Stomach (tissue), 9 donors: ENCODE measurements around the gene ABCA13. TPM values are rescaled to one million over a fixed set of nuclear protein-coding genes. Genes with fewer than 3 reads are reported as not detected.

Experiments
- DNase-seq, 2 donors: peaks; one replicate each; pipeline versions ENCODE4 v3.0.0 to v3.0.0-alpha.2; 2013 to 2019
- H3K27ac ChIP-seq, 5 donors: fragments of 200-600 bp in 4 of 5; sonication (generic) in 4 of 5; one replicate each; pipeline ENCODE4 v1.5.1; 2013 to 2019; ENCODE audit warnings: mild to moderate bottlenecking in 1 of 5, moderate library complexity in 1 of 5
- H3K27me3 ChIP-seq, 3 donors: fragments of 200-600 bp; sonication (generic); one replicate each; pipeline ENCODE4 v1.5.1; 2017 to 2019; ENCODE audit warnings: mixed run types in 1 of 3
- H3K36me3 ChIP-seq, 4 donors: fragments of 200-600 bp; sonication (generic); 1 replicate in 3 of 4; 2 replicates in 1 of 4; pipeline ENCODE4 v1.5.1; 2016 to 2019
- H3K4me1 ChIP-seq, 4 donors: fragments of 200-600 bp; sonication (generic); one replicate each; pipeline ENCODE4 v1.5.1; 2016 to 2019
- H3K4me3 ChIP-seq, 4 donors: fragments of 200-600 bp; sonication (generic) in 3 of 4; one replicate each; pipeline ENCODE4 v1.5.1; 2016 to 2019; ENCODE audit warnings: mild to moderate bottlenecking in 1 of 4
- H3K9me3 ChIP-seq, 4 donors: fragments of 200-600 bp; sonication (generic); one replicate each; pipeline ENCODE4 v1.5.1; 2016 to 2019
- CTCF ChIP-seq, 7 experiments: fragments of 450-650 bp in 4 of 7; fragments of 200-600 bp in 3 of 7; sonication (generic) in 3 of 7; IDR thresholded peaks; one replicate each; pipeline ENCODE4 v1.5.1; 2016 to 2019; ENCODE audit warnings: antibody characterized with exemption in 7 of 7, control low read depth in 2 of 7, mild to moderate bottlenecking in 1 of 7
- EP300 ChIP-seq: sonication (generic); formaldehyde crosslinking; IDR thresholded peaks from one replicate; pipeline ENCODE4 v1.6.1; 2017; ENCODE audit warnings: antibody characterized with exemption
- POLR2A ChIP-seq, 4 donors: fragments of 450-650 bp; IDR thresholded peaks; one replicate each; pipeline ENCODE4 v1.6.1; 2016; ENCODE audit warnings: antibody characterized with exemption in 4 of 4, control low read depth in 2 of 4, mild to moderate bottlenecking in 1 of 4, moderate library complexity in 1 of 4
- POLR2AphosphoS5 ChIP-seq, 3 donors: sonication (generic); formaldehyde crosslinking; IDR thresholded peaks; one replicate each; pipeline ENCODE4 v1.6.1; 2016; ENCODE audit warnings: antibody characterized with exemption in 3 of 3
- WGBS, 5 donors: extraction: QIAGEN DNeasy Blood & Tissue Kit in 3 of 5; methylation state at CpG; one replicate each; pipeline versions ENCODE4 v1.1.5 to v1.1.7; 2013 to 2018; 5-methylcytosine and 5-hydroxymethylcytosine counted together
- intact Hi-C: fragments of 100-400 bp; cut with DNase I; formaldehyde crosslinking; loops from one replicate; pipeline ENCODE4 v1.15.1; 2023; ENCODE audit warnings: low total_unique reads
- polyA plus RNA-seq, 3 donors: library from polyadenylated mRNA; stranded (reverse); fragments of 200-250 nt; gene quantifications; one replicate each; pipeline ENCODE4 v1.2.3, GENCODE V29; 2013
- total RNA-seq, 5 donors: library from RNA; depleted of rRNA; stranded (reverse); fragments of >200 nt; gene quantifications; one replicate each; pipeline versions ENCODE4 v1.1.0 to v1.2.3, GENCODE V29; 2014 to 2016
- donor health status: healthy with polysubstance abuse.
- donor health status: Bipolar disorder and iron deficiency.
- donor health status: healthy.

The ABCA13 gene
- total and polyA plus RNA-seq, 8 donors, result under 0.01 to 0.92 (median 0.50) TPM; not detected in 5

GRCh38 chr7:48671656-48672055 is 500.4 kb downstream of the ABCA13 start:
- Histone ChIP-seq H3K27ac (no peak overlapping the region), H3K27me3 (no peaks in the 10 kb centered on the region), H3K4me1 (no peaks in the 10 kb centered on the region), H3K4me3 (no peak overlapping the region), H3K9me3 (peaks cover 0 to 21% (median 15%) of the 10 kb centered on the region in 4 donors), H3K36me3 (no peaks in the 10 kb centered on the region)
- TF ChIP-seq POLR2A (IDR thresholded peaks at IDR 0.05), result no peak
- no peak for TF ChIP-seq EP300
- WGBS, 5 donors, result 42 to 67% (median 46%) methylated on average over 1 of the region's 1 CpG
- intact Hi-C loops, result no loop called here
- no peak for DNase-seq

- H3K27ac ChIP-seq, result no peak overlapping the region
- 27 to 61% (median 43%) methylated on average over 2 of the region's 2 CpGs for WGBS, 5 donors
- peaks cover 0 to 21% (median 9%) of the 10 kb centered on the region in 4 donors for H3K9me3 ChIP-seq
- H3K27me3 ChIP-seq, result no peaks in the 10 kb centered on the region
- intact Hi-C loops, result no loop called here
- DNase-seq, result no peak
- no peaks in the 10 kb centered on the region for H3K4me1 ChIP-seq
- H3K36me3 ChIP-seq, result no peaks in the 10 kb centered on the region
- no peak overlapping the region for H3K4me3 ChIP-seq
- TF ChIP-seq POLR2AphosphoS5 (IDR thresholded peaks at IDR 0.05) (no peak), POLR2A (IDR thresholded peaks at IDR 0.05) (no peak), CTCF (IDR thresholded peaks at IDR 0.05) (no peak), EP300 (no peak)
These were observed 509.7 kb downstream of the ABCA13 start for GRCh38 chr7:48681006-48681405.

- no peaks in the 10 kb centered on the region for H3K27me3 ChIP-seq
- WGBS, 5 donors, result 30 to 56% (median 41%) methylated on average over 1 of the region's 1 CpG
- H3K9me3 ChIP-seq, result peaks cover 0 to 6% (median 0%) of the 10 kb centered on the region in 4 donors
- H3K4me1 ChIP-seq, result no peaks in the 10 kb centered on the region
- H3K4me3 ChIP-seq, result no peak overlapping the region
- no peak for DNase-seq
- TF ChIP-seq POLR2A (IDR thresholded peaks at IDR 0.05), result no peak
- no peak for TF ChIP-seq EP300
- TF ChIP-seq POLR2AphosphoS5 (IDR thresholded peaks at IDR 0.05), result no peak
- TF ChIP-seq CTCF (IDR thresholded peaks at IDR 0.05), result no peak
- H3K36me3 ChIP-seq, result no peaks in the 10 kb centered on the region
- no peak overlapping the region for H3K27ac ChIP-seq
- intact Hi-C loops, result no loop called here
These were observed 520.5 kb downstream of the ABCA13 start for GRCh38 chr7:48691788-48692187.

Other genes starting within 250 kb of the ABCA13 start
- 1 to 10 TPM in 2 of 5 donors, under 1 TPM in 2, not detected in 1; under 0.01 to 1.2 (median 0.62) TPM for gene PKD1L1, start 223.0 kb upstream of the ABCA13 start, total RNA-seq
- under 1 TPM in 2 of 3 donors, not detected in 1; 0.03 to 0.06 TPM for gene PKD1L1, start 223.0 kb upstream of the ABCA13 start, polyA plus RNA-seq
- 10 to 100 TPM in 4 of 5 donors, 1 to 10 TPM in 1; 9.9 to 69.2 (median 21.1) TPM for gene HUS1, start 191.8 kb upstream of the ABCA13 start, total RNA-seq
- gene HUS1, start 191.8 kb upstream of the ABCA13 start, polyA plus RNA-seq, result 1 to 10 TPM; 5.9 to 8.2 (median 7.9) TPM
- not detected for gene SUN3, start 142.4 kb upstream of the ABCA13 start, total RNA-seq
- not detected for gene SUN3, start 142.4 kb upstream of the ABCA13 start, polyA plus RNA-seq
- gene C7orf57, start 135.9 kb upstream of the ABCA13 start, total RNA-seq, result not detected
- under 1 TPM in 1 of 3 donors, not detected in 2; 0.08 TPM for gene C7orf57, start 135.9 kb upstream of the ABCA13 start, polyA plus RNA-seq
- gene UPP1, start 82.2 kb upstream of the ABCA13 start, total RNA-seq, result 10 to 100 TPM in 1 of 5 donors, 1 to 10 TPM in 3, under 1 TPM in 1; 0.87 to 24.5 (median 3.6) TPM
- gene UPP1, start 82.2 kb upstream of the ABCA13 start, polyA plus RNA-seq, result 10 to 100 TPM; 19.2 to 45.7 (median 21.9) TPM